HG03103 (cell line): ENCODE results near the gene REV1.
"Not testable (repeated sequence)": the region's sequence is repeated elsewhere in the genome, so short reads cannot be mapped to it uniquely, and the experiment has no call there.

ENCODE experiments used
- ATAC-seq: cut with Tn5 transposase; IDR thresholded peaks from one replicate; pipeline ENCODE4 v1.9.1; 2021; ENCODE audit warnings: low read depth; ENCODE audit not compliant: unreplicated experiment

Gene REV1

DNA sequence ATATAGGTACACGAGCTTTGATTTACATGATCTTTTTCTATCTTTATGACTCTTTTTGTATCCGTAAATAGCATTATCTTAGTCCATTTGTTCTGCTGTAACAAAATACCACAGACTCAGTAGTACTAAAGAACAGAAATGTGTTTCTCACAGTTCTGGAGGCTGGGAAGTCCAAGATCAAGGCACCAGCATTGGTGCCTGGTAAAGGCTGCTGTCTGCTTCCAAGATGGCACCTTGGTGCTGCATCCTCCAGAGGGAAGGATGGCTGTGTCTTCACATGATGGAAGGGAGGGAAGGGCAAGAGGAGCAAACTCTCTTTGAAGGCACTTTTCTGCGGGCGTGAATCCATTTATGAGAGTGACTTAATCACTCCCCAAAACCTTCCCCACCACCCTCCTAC lies 116.7 kb downstream of the REV1 start:
- ATAC-seq, result no peak

DNA sequence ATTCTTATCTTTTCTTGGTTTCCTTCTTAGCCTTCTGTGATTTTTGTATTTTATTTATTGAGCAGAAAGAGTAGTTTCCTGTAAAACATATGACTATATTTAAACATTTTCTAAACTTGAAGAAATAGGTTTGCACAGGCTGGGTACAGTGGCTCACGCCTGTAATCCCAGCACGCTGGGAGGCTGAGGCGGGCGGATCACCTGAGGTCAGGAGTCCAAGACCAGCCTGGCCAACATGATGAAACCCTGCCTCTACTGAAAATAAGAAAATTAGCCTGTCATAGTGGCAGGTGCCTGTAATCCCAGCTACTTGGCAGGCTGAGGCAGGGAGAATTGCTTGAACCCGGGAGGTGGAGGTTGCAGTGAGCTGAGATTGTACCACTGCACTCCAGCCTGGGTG lies 121.0 kb downstream of the REV1 start:
- not testable (repeated sequence) for ATAC-seq

DNA sequence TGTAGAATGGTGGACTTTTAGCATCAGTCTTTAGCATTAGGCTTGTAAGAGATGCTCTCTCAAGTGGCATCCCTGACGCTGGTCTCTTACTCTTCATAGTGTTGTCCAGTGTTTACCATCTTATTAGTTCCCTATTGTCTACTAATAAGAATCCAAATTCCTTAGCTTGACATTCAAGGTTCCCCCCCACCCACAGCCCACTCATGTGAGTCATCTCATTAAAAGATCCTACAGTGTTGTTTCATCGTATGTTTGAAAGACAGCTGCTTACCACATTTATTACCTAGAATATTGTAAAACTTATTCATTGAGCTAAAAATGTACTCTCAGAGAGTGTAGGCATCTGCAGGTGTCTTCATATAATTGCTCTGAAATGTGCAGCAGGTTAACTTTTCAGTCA lies 124.2 kb downstream of the REV1 start:
- no peak for ATAC-seq

DNA sequence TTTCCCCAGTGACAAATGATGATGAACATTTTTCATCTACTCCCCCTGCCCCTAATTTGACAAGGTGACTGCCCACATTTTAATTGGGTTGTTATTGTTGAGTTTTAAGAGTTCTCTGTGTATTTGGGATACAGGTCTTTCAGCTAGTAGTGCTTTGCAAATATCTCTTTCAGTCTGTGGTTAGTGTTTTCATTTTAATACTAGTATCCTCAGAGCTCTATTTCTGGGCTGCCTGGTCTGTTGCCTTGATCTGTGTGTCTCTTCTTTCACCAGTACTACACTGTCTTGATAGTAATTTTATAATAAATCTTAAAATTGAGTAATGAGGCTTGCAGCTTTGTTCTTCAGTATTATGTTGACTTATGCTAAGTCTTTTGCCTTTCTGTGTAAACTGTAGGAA lies 133.0 kb downstream of the REV1 start:
- ATAC-seq, result no peak

DNA sequence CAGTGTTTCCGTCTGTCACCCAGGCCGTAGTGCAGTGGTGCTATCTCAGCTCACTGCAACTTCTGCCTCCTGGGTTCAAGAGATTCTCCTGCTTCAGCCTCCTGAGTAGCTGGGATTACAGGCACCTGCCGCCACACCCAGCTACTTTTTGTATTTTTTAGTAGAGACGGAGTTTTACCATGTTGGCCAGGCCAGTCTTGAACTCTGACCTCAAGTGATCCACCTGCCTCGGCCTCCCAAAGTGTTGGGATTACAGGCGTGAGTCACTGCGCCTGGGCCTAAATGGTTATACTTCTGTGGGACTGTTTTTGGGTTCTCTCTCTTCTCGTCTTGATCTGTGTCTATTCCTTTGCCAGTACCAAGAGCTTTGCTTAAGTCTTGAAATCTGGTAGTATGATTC lies 135.0 kb downstream of the REV1 start:
- ATAC-seq, result not testable (repeated sequence)

DNA sequence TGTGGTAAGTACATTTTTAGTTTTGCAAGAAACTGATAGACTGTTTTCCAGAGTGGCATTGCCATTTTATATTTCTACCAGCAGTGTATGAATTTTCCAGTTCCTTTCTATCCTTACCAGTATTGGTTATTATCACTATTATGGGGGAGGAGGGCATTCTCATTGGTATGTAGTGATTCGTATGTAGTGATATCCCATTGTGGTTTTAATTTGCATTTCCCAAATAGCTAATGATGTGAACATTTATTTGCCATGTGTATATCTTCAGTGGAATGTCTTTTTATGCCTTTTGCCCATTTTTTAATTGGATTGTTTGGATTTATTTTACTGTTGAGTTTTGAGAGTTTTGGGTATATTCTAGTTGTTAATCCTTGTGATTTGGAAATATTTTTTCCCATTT lies 135.7 kb downstream of the REV1 start:
- no peak for ATAC-seq
